NOMO-1 (cell line): ENCODE data around the gene UBR4.

Experiments
- DNase-seq, 2 experiments: peaks; one replicate each; lab custom pipeline; 2025; ENCODE audit not compliant: unreplicated experiment in 2 of 2; lab: John Stamatoyannopoulos, UW

The UBR4 gene

DNA sequence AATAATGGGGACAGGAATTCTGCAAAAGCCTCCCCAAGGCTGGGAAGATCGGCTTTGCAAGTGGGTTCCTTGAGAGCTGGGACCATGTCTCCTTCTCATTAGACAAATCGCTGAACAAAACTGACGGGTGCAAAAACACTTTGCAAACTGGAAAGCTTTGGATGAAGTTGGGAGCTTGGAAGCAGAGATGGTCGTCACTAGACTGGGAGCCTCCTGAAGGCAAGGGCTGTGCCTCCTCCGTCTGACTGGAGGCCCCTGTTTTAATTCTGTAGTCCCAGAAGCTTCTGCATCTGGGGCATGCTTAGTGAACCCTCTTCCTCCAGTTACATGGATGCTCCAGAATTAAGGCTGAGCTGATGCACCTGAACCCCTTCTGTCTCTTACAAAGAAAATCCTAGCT, 171.3 kb downstream of the UBR4 start:
- no peak for DNase-seq

GRCh38 chr1:19038096-19038495, 172.0 kb downstream of the UBR4 start:
- no peak for DNase-seq

DNA sequence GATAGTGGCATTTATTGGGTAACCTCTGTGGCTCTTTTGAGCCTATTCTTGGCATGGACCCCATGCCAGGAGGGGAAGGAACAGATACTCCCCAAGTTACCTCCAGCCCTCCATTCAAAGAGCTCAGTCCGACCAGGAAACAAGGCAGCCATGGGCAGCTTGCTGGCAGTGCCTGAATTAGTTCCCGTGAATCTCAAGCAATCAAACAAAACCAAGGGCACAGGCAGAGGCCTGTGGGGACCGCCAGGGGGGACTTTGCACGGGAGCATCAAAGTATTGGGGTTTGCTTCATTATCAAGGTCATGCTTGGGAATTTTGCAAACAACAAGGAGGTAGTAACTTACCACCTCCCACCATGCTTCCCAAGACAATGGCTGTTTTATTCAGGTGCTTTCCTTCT, 172.4 kb downstream of the UBR4 start:
- no peak for DNase-seq

GRCh38 chr1:19036813-19037605, 173.1 kb downstream of the UBR4 start:
- DNase-seq = no peak

GRCh38 chr1:19036041-19036812, 173.8 kb downstream of the UBR4 start:
- DNase-seq = no peak

DNA sequence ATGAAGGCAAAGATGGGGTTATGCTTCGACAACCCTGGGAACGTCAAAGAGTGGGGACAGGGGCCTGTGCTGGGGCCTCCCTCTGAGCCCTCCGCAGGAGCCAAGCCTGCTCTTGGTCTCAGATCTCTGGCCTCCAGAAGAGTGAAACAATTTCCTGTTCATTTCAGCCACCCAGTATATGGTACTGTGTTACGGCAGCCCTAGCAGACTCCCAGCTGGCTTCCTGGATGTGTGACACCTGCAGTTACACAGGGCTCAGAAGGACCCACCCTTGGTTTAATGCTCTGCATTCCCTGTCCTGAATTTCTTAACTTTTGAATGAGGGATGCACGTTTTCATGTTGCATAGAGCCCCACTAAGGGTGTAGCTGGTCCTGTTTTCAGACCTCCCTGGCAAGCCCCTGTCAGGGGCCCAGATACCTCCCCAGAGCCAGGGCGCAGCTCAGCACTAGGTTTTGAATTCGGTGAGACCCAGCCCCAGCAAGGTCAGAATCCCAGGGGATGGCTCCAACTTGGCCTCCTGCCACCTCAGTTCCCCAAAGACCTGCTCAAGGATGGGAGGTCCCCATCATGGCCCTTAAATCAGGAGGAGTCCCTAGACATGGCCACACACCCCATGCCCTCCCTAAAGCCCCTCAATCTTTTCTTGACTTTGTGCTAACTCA, 174.6 kb downstream of the UBR4 start:
- no peak for DNase-seq

- no peak for DNase-seq
Measured at GRCh38 chr1:19034721-19035120, 175.3 kb downstream of the UBR4 start.

GRCh38 chr1:19033926-19034680, 176.0 kb downstream of the UBR4 start:
- DNase-seq = no peak

GRCh38 chr1:19033515-19033839, 176.6 kb downstream of the UBR4 start:
- DNase-seq = no peak

- no peak for DNase-seq
Measured at GRCh38 chr1:19032701-19033514, 177.2 kb downstream of the UBR4 start.

DNA sequence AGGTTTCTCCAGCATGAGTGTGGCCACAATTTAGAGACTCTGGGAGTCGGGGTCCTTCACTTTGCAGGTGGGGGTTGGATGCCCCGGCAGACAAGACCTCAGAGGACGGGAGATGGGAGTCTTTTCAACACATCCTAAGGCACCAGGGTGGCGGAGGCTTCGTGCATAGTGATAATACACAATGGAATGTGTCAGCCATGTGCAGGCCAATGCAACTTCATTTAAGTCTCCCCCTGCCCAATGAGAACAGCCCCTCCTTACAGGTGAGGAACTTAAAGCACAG, 177.7 kb downstream of the UBR4 start:
- no peak for DNase-seq

DNA sequence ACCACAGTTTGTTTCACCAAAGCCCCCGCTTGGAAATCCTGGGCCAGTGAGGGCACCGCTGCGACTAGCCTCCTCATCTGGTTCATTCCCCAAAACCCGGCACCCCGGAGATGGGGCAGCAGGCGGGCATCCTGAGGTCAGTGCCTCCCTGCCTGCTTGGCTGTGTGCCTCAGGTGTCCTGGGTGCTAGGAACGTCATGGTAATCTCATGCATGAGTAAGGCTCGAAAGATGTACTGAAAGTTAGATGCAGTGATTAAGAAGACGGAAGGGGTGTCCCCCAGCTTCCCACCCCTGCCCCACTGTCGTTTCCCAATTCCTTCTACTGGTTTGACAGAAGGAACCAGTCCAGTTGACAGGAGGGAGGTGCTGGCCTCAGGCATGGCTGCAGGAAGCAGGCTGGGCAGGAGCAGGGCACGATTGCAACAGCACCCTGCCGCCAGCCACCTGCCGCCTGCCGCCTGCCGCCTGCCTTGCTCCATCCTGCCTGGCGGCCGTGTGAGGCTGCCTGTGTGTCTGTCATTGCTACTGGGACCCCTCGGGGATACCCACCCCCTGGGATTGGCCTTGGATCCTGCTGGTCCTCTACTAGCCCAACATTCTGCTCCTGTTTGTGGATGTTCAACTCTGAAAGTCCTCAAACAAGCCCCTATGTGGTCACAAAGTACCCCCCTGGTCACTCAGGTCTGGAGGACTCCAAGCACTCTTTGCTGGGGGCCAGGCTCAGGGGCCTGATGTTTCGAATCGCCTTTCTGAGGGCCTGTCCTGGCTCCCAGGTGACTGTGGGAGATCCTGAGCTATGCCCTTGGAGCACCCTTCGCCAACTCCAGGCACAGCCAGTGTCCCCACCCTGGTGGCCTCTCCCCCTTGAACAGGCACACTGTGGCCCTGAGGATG, 180.6 kb downstream of the UBR4 start:
- no peak for DNase-seq

GRCh38 chr1:19028546-19029129, 181.4 kb downstream of the UBR4 start:
- no peak for DNase-seq

DNA sequence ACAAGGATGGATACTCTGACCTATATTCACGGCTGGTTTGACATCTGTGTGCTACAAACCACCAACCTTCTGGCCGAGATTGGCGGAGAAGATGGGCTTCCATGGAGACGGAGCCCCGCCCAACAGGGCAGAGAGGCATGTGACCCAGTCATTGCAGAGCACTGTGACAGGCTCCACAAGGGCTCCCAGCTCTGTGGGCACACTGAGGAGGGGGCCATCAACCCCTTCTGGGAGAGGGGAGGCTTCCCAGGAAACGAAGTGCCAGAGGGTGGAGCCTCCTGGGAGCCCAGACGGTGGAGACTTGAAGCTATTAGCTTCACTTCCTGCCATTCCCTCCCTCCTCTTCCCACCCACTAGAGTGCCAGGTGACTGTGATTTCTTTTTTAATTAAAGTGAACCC, 182.0 kb downstream of the UBR4 start:
- no peak for DNase-seq
